ENCODE measurements around the gene ANKRD45.
"Not testable (repeated sequence)": the region's sequence is repeated elsewhere in the genome, so short reads cannot be mapped to it uniquely, and the experiment has no call there.

The ANKRD45 gene

DNA sequence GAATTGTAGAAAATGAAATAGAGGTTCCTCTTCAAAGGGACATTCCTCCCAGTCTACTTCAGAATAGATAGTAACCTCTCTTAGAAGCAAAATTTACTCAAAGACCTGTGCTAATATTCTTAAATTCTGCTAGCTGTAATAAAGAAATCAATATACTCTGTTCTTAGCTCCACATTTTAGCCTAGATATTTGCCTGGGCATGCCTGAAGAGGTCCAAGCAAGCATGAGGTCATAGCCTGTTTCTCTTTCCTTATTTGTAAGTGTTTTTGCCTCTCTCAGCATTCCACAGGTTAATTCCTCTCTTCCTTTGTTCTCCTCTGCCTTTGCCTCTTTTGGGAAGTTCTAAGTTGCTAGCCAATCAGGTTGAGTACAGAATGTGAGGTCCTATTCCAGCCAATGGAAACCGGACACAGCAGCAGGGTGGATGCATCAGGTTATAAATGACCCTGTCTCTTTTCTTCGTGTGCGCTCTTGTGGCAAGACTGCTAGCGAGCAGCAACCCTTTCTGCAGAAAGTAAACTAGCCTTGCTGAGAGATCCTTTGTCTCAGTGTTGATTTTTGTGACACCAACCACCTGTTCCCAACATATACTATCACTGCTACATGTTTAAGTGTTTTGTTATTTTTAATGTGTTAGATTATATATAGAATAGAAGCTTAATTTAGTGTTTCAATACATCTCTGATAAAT, 27.1 kb downstream of the ANKRD45 start:
- not testable (repeated sequence) for FAIRE-seq

DNA sequence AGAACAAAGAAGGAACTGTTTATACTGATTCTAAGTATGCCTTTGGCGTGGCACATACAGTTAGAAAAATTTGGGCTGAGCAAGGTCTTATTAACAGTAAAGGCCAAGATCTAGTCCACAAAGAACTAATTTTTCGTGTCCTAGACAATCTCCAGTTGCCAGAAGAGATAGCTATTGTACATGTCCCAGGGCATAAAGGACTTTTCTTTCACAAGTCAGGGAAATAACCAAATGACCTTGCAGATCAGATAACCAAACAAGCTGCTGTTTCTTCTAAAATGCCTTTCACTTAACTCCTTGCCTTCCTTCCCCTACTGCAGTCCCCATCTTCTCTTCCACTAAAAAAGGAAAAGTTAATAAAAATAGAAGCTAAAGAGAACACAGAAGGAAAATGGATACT, 30.5 kb downstream of the ANKRD45 start:
- no peak for FAIRE-seq

DNA sequence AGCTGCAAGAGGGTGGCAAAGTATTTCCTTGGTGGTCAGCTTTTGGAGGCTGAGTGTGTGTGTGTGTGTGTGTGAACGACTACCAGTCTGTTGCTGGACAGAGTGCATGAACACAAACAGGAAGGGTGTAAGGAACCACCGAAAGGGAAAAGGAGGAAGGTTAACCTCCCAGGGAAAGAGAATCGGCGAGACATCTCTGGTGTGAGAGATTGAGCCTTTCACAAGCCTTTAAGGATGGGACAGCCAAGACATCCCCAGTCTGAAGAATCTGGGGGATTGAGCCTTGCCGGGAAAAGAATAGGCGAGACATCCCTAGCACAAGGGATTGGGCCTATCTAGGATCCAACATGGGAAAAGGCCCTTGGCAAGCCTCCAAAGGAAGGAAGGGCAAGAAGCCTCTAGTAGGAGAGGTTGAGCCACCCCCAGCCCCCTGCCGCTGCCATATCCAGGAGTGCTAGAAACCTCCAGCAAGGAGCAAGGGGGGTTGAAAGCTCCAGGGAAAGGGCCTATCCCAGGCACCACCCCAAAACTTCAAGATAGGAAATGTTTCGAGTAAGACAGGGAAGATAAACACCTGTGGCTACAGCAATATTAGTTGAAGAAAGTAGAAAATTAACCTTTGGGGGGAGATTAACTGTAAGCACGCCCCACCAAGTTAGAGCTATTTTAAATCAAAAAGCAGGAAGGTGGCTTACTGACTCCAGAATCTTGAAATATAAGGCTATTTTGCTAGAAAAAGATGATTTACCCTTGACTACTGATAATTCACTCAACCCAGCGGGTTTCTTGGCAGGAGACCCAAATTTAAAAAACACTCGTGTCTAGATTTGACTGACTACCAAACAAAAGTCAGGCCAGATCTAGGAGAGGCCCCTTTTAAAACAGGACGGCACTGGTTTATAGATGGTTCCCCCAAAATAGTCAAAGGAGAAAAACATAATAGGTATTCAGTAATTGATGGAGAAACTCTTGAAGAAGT, 31.3 kb downstream of the ANKRD45 start:
- FAIRE-seq: no peak

DNA sequence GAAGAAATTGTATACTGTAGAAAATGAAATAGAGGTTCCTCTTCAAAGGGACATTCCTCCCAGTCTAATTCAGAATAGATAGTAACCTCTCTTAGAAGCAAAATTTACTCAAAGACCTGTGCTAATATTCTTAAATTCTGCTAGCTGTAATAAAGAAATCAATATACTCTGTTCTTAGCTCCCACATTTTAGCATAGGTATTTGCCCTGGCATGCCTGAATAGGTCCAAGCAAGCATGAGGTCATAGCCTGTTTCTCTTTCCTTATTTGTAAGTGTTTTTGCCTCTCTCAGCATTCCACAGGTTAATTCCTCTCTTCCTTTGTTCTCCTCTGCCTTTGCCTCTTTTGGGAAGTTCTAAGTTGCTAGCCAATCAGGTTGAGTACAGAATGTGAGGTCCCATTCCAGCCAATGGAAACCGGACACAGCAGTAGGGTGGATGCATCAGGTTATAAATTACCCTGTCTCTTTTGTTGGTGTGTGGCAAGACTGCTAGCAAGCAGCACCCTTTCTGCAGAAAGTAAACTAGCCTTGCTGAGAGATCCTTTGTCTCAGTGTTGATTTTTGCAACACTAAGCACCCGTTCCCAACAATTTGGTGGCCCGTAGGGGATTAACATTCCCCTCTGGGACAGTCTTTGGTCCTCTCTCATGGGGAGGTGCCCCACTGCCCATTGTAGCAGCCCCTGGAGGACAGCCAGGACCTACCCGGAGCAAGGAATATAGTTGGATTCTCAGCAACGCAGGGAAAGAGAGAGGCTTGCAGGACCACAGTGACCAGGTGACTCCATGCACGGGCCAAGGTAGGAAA, 32.2 kb downstream of the ANKRD45 start:
- FAIRE-seq: not testable (repeated sequence)

- no peak for FAIRE-seq
Measured at GRCh38 chr1:173635116-173635515, 34.5 kb downstream of the ANKRD45 start, which contains the start of gene TEX50. TSS of gene TEX50 (plus strand) at chr1:173635338. CDS start at chr1:173635522, 184 bp downstream.

- no peak for FAIRE-seq
Measured at GRCh38 chr1:173628888-173629287, 40.8 kb downstream of the ANKRD45 start.

GRCh38 chr1:173627269-173627668, 42.4 kb downstream of the ANKRD45 start:
- FAIRE-seq: no peak

DNA sequence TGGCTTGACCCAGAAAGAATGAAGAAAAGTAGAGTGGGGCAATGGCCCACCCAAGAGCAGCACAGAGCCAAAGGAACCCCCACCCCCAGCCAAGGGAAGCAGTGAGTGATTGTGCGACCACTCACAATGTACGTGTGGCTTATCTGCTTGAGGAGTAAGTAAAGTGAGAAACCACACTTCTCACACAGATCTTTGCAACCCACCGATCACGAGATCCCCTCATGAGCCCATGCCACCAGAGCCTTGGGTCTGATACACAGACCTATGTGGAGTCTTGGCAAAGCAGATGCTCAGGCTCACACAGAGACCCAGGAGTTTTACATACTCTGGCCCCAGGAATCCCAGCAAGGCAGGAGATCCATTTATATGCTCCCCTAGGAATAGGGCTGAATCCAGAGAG, 52.8 kb downstream of the ANKRD45 start:
- FAIRE-seq: no peak

DNA sequence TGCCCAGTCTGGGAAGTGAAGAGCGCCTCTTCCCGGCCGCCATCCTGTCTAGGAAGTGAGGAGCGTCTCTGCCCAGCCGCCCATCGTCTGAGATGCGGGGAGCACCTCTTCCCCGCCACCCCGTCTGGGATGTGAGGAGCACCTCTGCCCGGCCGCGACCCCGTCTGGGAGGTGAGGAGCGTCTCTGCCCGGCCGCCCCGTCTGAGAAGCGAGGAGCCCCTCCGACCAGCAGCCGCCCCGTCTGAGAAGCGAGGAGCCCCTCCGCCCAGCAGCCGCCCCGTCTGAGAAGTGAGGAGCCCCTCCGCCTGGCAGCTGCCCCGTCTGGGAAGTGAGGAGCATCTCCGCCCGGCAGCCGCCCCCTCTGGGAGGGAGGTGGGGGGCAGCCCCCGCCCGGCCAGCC, 56.6 kb downstream of the ANKRD45 start:
- not testable (repeated sequence) for FAIRE-seq

DNA sequence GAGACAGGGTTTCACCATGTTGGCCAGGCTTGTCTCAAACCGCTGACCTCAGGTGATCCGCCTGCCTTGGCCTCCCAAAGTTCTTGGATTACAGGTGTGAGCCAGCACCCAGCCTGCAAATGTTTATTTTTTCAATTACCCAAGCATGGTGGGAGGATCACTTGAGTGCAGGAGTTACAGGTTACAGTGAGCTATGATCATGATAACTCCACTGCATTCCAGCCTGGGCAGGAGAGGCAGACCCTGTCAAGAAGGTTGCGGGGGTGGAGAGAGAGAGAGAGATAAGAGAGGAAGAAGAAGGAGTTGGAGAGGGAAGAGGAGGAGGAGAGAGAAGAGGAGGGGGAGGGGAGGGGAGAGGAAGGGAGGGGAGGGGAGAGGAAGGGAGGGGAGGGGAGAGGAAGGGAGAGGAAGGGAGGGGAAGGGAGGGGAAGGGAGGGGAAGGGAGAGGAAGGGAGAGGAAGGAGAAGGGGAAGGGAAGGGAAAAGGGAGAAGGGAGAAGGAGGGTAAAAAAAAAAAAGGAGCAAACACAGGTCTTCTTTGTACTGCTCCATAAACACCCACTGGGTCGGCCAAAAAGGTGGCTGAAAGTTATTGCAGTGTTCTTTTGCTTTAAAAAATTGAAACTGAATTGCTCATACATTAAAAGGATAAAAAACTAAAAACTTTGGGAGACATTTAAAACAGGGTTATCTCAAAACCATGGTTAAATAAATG, 61.0 kb downstream of the ANKRD45 start:
- FAIRE-seq: no peak

GRCh38 chr1:173603056-173603591, 66.5 kb downstream of the ANKRD45 start, which contains the start of gene SLC9C2:
TSS of gene SLC9C2 (minus strand) at chr1:173603072. CDS start at chr1:173601776, 1,296 bp downstream.
- no peak for FAIRE-seq

- no peak for FAIRE-seq
Measured at GRCh38 chr1:173601588-173601987, 68.1 kb downstream of the ANKRD45 start.

DNA sequence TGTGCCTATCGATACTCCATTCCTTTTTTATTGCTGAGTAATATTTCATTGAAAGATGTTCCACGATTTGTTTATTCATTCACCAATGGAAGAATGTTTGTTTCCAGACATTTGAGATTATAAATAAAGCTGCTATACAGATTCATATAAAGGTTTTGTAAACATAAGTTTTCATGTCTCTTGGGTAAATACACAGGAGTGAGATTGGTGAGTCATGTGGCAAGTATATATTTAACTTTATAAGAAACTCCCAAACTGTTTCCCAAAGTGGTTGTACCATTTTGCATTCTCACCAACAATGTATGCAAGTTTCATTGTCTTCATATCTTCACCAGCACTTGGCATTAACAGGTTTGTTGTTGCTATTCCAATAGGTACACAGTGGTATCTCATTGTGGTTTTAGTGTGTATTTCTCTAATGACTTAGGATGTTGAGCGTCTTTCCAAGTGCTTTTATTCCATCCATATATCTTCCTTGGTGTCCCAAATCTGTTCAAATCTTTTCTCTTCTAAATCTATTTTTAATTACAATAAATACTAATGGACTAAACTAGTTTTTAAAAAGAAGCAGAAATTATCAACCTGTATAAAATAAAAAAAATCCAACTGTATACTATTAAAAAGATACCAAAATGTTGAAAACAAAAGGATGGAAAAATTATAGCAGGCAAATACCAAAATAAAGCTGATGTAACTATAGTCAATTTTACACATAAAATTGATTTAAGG, 73.4 kb downstream of the ANKRD45 start:
- no peak for FAIRE-seq

DNA sequence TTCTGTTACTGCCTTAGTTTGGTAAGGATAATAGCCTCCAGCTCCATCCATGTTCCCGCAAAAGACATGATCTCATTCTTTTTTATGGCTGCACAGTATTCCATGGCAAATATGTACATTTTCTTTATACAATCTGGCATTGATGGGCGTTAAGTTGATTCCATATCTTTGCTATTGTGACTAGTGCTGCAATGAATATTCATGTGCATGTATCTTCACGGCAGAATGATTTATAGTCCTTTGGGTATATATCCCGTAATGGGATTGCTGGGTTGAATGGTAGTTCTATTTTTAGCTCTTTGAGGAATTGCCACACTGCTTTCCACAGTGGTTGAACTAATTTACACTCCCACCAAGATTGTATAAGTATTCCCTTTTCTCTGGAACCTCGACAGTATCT, 78.5 kb downstream of the ANKRD45 start:
- not testable (repeated sequence) for FAIRE-seq

DNA sequence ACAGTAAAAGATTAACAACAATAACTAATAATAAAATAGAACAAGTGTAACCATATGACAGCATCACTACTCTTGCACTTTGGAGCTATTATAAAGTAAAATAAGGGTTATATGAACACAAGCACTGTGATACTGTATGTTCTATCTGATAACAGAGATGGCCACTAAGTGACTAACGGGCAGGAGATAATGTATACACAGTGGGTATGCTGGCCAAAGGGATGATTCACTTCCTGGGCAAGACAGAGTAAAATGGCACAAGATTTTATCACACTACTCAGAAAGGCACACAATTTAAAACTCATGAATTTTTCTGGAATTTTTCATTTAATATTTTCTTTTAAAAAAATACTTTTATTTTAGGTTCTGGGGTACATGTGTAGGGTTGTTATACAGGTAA, 79.1 kb downstream of the ANKRD45 start:
- FAIRE-seq: no peak

DNA sequence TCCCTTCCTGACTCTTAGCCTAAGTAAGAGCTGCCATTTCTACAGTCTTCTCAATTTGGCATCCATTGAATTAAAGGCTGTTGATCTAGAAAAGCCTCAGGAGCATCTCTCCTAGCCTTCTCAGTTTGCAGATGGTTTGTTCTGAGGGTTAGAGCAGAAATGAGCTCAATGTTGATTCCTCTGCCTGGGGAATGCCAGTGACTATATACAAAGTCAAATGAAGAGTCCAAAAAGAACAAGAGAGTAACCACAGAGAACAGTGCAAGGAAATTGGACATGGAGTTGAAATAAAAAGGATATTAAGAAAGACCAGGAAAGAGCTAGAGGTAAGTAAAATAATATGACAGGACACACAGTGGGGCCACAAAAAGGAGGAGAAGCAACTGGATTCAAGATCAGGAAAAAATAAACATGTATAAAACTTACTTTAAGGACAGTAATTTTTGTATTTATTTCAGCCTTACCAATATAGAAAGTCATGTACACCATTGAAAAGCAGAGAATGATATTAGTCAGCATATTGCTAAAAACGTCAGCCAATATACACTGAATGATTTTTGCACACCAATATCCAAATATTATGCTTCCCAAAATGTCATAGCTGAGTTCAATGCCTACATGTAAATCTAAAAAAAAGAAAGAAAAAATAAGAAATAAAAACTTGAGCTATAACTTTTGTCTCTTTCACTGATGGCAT, 88.1 kb downstream of the ANKRD45 start:
- no peak for FAIRE-seq

DNA sequence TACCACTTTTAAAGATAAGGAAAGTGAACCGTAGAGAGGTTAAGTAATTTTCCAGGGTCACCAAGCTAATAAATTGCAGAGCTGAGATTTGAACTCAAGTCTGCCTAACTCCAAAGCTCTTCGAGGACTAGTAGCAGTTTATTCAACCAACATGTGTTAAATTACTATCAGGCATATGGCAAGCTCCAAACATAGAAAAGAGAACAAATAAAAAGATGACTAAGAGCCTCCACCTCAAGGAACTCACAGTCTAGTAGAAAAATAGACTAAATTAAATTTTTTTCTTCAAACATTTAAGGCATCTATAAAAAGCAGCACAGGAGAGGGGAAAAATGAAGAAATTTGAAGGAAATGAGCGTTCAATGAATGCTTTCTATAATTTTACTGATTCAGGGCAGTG, 89.0 kb downstream of the ANKRD45 start:
- no peak for FAIRE-seq

DNA sequence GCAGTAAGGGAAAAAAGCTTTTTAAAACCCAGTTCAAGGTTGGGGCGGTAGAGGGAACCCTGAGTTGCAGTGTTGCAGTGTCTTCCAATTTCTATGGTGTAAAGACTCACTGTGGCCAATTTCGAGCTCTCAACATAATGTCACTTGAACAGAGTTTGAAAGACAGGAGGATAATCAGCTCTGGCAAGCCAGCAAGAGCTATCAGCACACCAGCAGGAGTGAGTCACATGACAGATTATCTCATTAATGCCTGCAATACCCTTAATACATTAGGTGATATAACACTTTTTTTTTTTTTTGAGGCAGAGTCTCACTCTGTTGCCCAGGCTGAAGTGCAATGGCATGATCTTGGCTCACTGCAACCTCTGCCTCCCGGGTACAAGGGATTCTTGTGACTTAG, 89.6 kb downstream of the ANKRD45 start:
- no peak for FAIRE-seq

DNA sequence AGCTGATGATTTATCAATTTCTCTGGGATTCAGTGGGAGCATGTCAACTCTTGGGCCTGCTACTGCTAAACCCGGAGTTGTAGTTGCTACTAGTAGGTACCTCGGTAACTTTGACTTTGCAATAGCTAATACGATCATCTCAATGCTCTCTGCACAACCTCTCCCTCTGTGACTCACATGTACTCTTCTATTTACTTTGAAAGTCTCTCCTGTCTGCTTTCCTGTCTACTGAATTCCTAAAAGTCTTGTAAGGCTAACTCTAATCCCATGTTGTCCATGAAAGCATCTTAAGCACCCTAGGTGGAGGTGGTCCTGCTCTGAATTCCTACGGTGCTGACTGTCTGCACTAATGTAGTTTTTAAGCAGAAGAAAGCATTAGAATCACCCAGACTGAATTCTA, 96.1 kb downstream of the ANKRD45 start:
- FAIRE-seq: no peak

GRCh38 chr1:173572201-173572873, 97.3 kb downstream of the ANKRD45 start:
- FAIRE-seq: no peak

Measured in islet of Langerhans (tissue), 1 donor.